Measurements from ENCODE around the gene UPF1. TPM values are rescaled to one million over a fixed set of nuclear protein-coding genes. Genes with fewer than 3 reads are reported as not detected.
"Not testable (repeated sequence)": the region's sequence is repeated elsewhere in the genome, so short reads cannot be mapped to it uniquely, and the experiment has no call there.

Gene UPF1
- total RNA-seq, 1 donor from 2014 or later = 57.8 TPM

DNA sequence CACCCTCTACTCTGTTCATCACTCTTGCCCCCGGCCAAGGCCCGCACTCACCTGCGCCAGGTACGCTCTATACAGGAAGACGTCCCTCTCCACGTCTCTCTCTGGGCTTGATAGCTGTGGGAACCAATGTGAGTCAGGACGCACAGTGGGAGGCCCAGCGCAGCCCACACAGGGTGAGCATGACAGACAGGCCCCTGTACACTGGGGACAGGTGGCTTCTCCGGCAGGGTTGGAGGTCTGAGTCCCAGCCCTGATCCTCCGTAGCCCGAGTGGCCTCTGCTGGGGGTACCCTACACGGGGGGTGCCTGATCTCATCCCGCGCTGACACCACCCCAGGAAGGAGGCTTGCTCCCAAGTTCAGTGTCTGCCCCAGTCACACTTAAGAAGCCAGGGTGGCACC lies 81.2 kb downstream of the UPF1 start:
- no peaks in the 10 kb centered on the region for H3K9me3 ChIP-seq (ENCODE audit: insufficient read depth, low read depth, low read length)
- no peak overlapping the region for H2AFZ ChIP-seq (ENCODE audit: low read depth, low read length)
- H3K27ac Mint-ChIP-seq (ENCODE audit: unreplicated experiment) = peak overlapping the region; percentile 53
- H3K9ac ChIP-seq (ENCODE audit: low read length) = no peak overlapping the region
- no peak for FAIRE-seq
- H3K27me3 ChIP-seq (ENCODE audit: insufficient read depth, low read length) = no peaks in the 10 kb centered on the region
- peaks cover 8% of the 10 kb centered on the region for H3K36me3 Mint-ChIP-seq (ENCODE audit: low read depth, unreplicated experiment)
- H3K4me3 Mint-ChIP-seq (ENCODE audit: unreplicated experiment) = no peak overlapping the region
- H4K20me1 ChIP-seq (ENCODE audit: insufficient read depth, low read length) = peaks cover 78% of the 10 kb centered on the region
- no peaks in the 10 kb centered on the region for H3K9me3 Mint-ChIP-seq (ENCODE audit: unreplicated experiment)
- H3K27me3 Mint-ChIP-seq (ENCODE audit: low read depth, unreplicated experiment) = no peaks in the 10 kb centered on the region
- peaks cover 10% of the 10 kb centered on the region for H3K36me3 ChIP-seq (ENCODE audit: insufficient read depth, low read length)
- H3K4me1 Mint-ChIP-seq (ENCODE audit: low read depth, unreplicated experiment) = peaks cover 3% of the 10 kb centered on the region
- H3K4me2 ChIP-seq (ENCODE audit: low read length) = no peak overlapping the region
- no peak for DNase-seq (ENCODE audit: low read depth)
- H3K4me1 ChIP-seq (ENCODE audit: insufficient read depth, low read length) = peaks cover 5% of the 10 kb centered on the region
- no peak for TF ChIP-seq CTCF (IDR thresholded peaks at IDR 0.05; ENCODE audit: insufficient read depth, low read depth, low read length)
- no peak for TF ChIP-seq EZH2 (IDR thresholded peaks at IDR 0.05; ENCODE audit: insufficient read depth, low read length)
- H3K27ac ChIP-seq (ENCODE audit: low read depth, low read length) = no peak overlapping the region
- H3K79me2 ChIP-seq (ENCODE audit: insufficient read depth, low read length) = peaks cover 60% of the 10 kb centered on the region
- no peak overlapping the region for H3K4me3 ChIP-seq (ENCODE audit: insufficient read depth, low read depth, low read length)

- H3K27ac ChIP-seq (ENCODE audit: low read depth, low read length) = no peak overlapping the region
- H3K36me3 ChIP-seq (ENCODE audit: insufficient read depth, low read length) = peaks cover 8% of the 10 kb centered on the region
- TF ChIP-seq EZH2 (IDR thresholded peaks at IDR 0.05; ENCODE audit: insufficient read depth, low read length) (no peak), CTCF (IDR thresholded peaks at IDR 0.05; ENCODE audit: insufficient read depth, low read depth, low read length) (no peak)
- peaks cover 65% of the 10 kb centered on the region for H3K79me2 ChIP-seq (ENCODE audit: insufficient read depth, low read length)
- no peaks in the 10 kb centered on the region for H3K27me3 ChIP-seq (ENCODE audit: insufficient read depth, low read length)
- peaks cover 8% of the 10 kb centered on the region for H3K36me3 Mint-ChIP-seq (ENCODE audit: low read depth, unreplicated experiment)
- no peaks in the 10 kb centered on the region for H3K27me3 Mint-ChIP-seq (ENCODE audit: low read depth, unreplicated experiment)
- peaks cover 3% of the 10 kb centered on the region for H3K4me1 Mint-ChIP-seq (ENCODE audit: low read depth, unreplicated experiment)
- FAIRE-seq (no peak), DNase-seq (ENCODE audit: low read depth) (no peak)
- no peak overlapping the region for H3K4me3 ChIP-seq (ENCODE audit: insufficient read depth, low read depth, low read length)
- no peaks in the 10 kb centered on the region for H3K9me3 ChIP-seq (ENCODE audit: insufficient read depth, low read depth, low read length)
- no peak overlapping the region for H2AFZ ChIP-seq (ENCODE audit: low read depth, low read length)
- H3K4me1 ChIP-seq (ENCODE audit: insufficient read depth, low read length) = peaks cover 10% of the 10 kb centered on the region
- no peaks in the 10 kb centered on the region for H3K9me3 Mint-ChIP-seq (ENCODE audit: unreplicated experiment)
- peaks cover 76% of the 10 kb centered on the region for H4K20me1 ChIP-seq (ENCODE audit: insufficient read depth, low read length)
- no peak overlapping the region for H3K27ac Mint-ChIP-seq (ENCODE audit: unreplicated experiment)
- H3K9ac ChIP-seq (ENCODE audit: low read length) = no peak overlapping the region
- H3K4me2 ChIP-seq (ENCODE audit: low read length) = no peak overlapping the region
- no peak overlapping the region for H3K4me3 Mint-ChIP-seq (ENCODE audit: unreplicated experiment)
Observed at GRCh38 chr19:18913466-18913865, 81.7 kb downstream of the UPF1 start.

- TF ChIP-seq CTCF (IDR thresholded peaks at IDR 0.05; ENCODE audit: insufficient read depth, low read depth, low read length) (peak; percentile 17), EZH2 (IDR thresholded peaks at IDR 0.05; ENCODE audit: insufficient read depth, low read length) (no peak)
- no peak overlapping the region for H2AFZ ChIP-seq (ENCODE audit: low read depth, low read length)
- H3K4me3 Mint-ChIP-seq (ENCODE audit: unreplicated experiment) = no peak overlapping the region
- H3K27ac ChIP-seq (ENCODE audit: low read depth, low read length) = no peak overlapping the region
- H3K4me1 Mint-ChIP-seq (ENCODE audit: low read depth, unreplicated experiment) = peaks cover 8% of the 10 kb centered on the region
- H3K27ac Mint-ChIP-seq (ENCODE audit: unreplicated experiment) = no peak overlapping the region
- peaks cover 83% of the 10 kb centered on the region for H3K79me2 ChIP-seq (ENCODE audit: insufficient read depth, low read length)
- H3K9me3 Mint-ChIP-seq (ENCODE audit: unreplicated experiment) = no peaks in the 10 kb centered on the region
- DNase-seq (ENCODE audit: low read depth) (no peak), FAIRE-seq (no peak)
- peaks cover 68% of the 10 kb centered on the region for H4K20me1 ChIP-seq (ENCODE audit: insufficient read depth, low read length)
- H3K4me3 ChIP-seq (ENCODE audit: insufficient read depth, low read depth, low read length) = no peak overlapping the region
- no peak overlapping the region for H3K9ac ChIP-seq (ENCODE audit: low read length)
- peaks cover 15% of the 10 kb centered on the region for H3K4me1 ChIP-seq (ENCODE audit: insufficient read depth, low read length)
- no peaks in the 10 kb centered on the region for H3K27me3 ChIP-seq (ENCODE audit: insufficient read depth, low read length)
- peaks cover 7% of the 10 kb centered on the region for H3K36me3 ChIP-seq (ENCODE audit: insufficient read depth, low read length)
- no peak overlapping the region for H3K4me2 ChIP-seq (ENCODE audit: low read length)
- peaks cover 10% of the 10 kb centered on the region for H3K36me3 Mint-ChIP-seq (ENCODE audit: low read depth, unreplicated experiment)
- H3K9me3 ChIP-seq (ENCODE audit: insufficient read depth, low read depth, low read length) = no peaks in the 10 kb centered on the region
- no peaks in the 10 kb centered on the region for H3K27me3 Mint-ChIP-seq (ENCODE audit: low read depth, unreplicated experiment)
Observed at GRCh38 chr19:18915639-18916038, 83.9 kb downstream of the UPF1 start.

- H3K4me1 Mint-ChIP-seq (ENCODE audit: low read depth, unreplicated experiment) = peaks cover 11% of the 10 kb centered on the region
- H3K9ac ChIP-seq (ENCODE audit: low read length) = peak overlapping the region; percentile 10
- peak overlapping the region; percentile 96 for H3K4me2 ChIP-seq (ENCODE audit: low read length)
Observed at GRCh38 chr19:18917593-18917992, 85.8 kb downstream of the UPF1 start.

More at GRCh38 chr19:18917593-18917992, 85.8 kb downstream of the UPF1 start:
- H3K27me3 Mint-ChIP-seq (ENCODE audit: low read depth, unreplicated experiment); H3K36me3 ChIP-seq (ENCODE audit: insufficient read depth, low read length); H3K27ac ChIP-seq (ENCODE audit: low read depth, low read length); FAIRE-seq; H3K27me3 ChIP-seq (ENCODE audit: insufficient read depth, low read length); H3K9me3 Mint-ChIP-seq (ENCODE audit: unreplicated experiment); H3K9me3 ChIP-seq (ENCODE audit: insufficient read depth, low read depth, low read length); H3K4me3 ChIP-seq (ENCODE audit: insufficient read depth, low read depth, low read length); DNase-seq (ENCODE audit: low read depth); H2AFZ ChIP-seq (ENCODE audit: low read depth, low read length): not testable (repeated sequence)
- Histone ChIP-seq H4K20me1 (ENCODE audit: insufficient read depth, low read length) (peaks cover 73% of the 10 kb centered on the region), H3K4me1 (ENCODE audit: insufficient read depth, low read length) (peaks cover 15% of the 10 kb centered on the region), H3K79me2 (ENCODE audit: insufficient read depth, low read length) (peaks cover 94% of the 10 kb centered on the region)
- peaks cover 10% of the 10 kb centered on the region for H3K36me3 Mint-ChIP-seq (ENCODE audit: low read depth, unreplicated experiment)
- H3K27ac Mint-ChIP-seq (ENCODE audit: unreplicated experiment) = peak overlapping the region; percentile 58
- peak overlapping the region; percentile 90 for H3K4me3 Mint-ChIP-seq (ENCODE audit: unreplicated experiment)

Data from astrocyte (in vitro differentiated cells and primary cell).